ENCODE measurements around the gene DPP6. TPM values are rescaled to one million over a fixed set of nuclear protein-coding genes. Genes with fewer than 3 reads are reported as not detected.
"Not testable (repeated sequence)": the region's sequence is repeated elsewhere in the genome, so short reads cannot be mapped to it uniquely, and the experiment has no call there.

Gene DPP6
- polyA plus RNA-seq, 3 donors, result 0.06 to 0.68 TPM; not detected in 1

DNA sequence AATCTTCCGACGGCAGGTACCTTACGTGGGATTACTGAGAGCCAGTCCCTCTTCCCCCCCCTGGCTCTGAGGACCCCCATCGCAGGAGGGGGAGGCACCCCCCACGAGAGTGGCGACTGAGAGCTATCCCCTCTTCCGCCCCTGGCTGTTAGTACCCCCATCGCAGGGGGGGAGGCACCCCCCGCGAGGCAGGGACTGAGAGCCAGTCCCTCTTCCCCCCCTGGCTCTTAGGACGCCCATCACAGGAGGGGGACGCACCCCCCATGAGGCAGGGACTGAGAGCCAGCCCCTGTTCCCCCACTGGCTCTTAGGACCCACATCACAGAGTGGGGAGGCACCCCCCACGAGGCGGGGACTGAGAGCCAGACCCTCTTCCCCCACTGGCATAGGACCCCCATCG, 8.4 kb downstream of the DPP6 start:
- H3K27ac ChIP-seq (ENCODE audit: low read depth, low read length), result not testable (repeated sequence)
- WGBS, 3 donors, result 85 to 90% (median 88%) methylated on average over 9 to 15 of the region's 15 CpGs

DNA sequence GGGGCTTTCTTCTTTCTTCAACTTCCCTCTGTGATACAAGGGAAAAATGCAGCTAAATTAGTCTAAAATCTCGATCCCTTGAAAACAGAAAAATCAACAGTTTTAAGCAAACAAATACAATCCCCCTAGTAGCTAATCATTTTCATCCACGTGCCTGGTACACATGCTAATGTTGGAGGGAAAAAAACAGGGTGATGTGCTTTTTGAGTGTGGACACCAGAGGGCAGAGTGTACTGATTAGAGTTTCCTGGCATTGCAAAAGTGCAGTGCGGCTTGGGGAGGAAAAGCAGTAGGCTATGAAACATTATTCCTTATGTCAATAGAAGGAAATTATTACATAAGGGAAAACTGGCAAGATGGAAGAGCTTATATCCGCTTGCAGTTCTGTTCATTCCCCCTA, 19.6 kb downstream of the DPP6 start:
- not testable (repeated sequence) for H3K27ac ChIP-seq (ENCODE audit: low read depth, low read length)
- WGBS, 3 donors, result 11 to 17% (median 15%) methylated on average over 4 of the region's 4 CpGs

DNA sequence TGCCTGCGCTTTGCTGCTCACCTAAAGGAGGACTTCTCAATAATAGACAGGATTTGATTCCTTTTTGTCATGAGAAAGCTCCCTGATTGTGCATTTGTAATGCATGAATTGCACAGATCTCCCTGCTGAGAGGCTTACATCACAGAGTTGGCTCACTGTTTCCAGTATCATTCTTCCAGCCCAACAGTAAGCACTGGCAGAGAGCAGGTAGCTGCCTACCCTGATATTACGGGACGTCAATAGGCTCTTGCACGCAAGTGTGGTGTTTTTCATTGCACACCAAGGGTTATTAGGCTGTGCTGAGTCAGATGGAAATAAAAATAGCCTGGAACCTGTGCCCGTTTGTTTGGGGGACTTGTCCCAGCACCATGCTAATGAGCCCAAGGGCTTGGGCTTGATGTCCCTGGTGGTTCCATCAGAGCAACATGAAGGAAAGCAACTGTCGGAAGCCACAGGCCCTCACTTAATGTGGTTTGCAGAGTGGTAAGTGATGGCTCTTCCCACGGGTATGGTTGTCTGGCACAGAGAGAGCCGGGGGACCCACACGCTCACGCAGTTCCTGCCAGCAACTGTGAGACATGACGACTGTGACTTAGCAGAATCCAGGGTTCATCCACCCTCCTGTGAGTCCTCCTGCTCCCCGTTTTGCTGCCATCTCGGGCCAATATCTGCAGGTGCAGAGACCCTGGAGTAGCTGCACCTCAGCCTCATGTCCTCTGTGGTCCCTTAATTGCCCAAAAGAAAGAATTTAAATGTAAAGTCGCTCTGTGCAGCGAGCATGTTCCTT, 20.4 kb downstream of the DPP6 start:
- 73 to 77% (median 76%) methylated on average over 15 of the region's 15 CpGs for WGBS, 3 donors
- not testable (repeated sequence) for H3K27ac ChIP-seq (ENCODE audit: low read depth, low read length)

DNA sequence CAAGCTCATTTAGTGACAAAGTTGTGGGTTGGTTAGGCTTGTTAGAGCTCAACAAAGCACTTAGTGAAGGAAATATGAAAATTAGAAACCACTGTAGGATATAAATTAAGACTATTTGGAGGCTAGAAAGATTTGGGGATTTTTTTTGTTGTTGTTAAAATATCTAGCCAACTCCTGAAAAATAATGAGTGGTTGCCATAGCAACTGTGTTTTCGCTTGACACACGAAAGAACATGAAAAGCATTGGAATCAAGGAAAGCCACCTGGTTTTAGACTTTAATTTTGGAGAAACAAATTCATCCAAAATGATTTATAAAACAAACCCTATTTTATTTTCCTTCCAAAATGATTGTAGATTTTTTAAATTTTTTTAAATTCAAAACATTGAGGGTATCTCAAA, 26.3 kb downstream of the DPP6 start:
- 70 to 74% (median 72%) methylated on average over 2 of the region's 2 CpGs for WGBS, 3 donors
- H3K27ac ChIP-seq (ENCODE audit: low read depth, low read length), result not testable (repeated sequence)

DNA sequence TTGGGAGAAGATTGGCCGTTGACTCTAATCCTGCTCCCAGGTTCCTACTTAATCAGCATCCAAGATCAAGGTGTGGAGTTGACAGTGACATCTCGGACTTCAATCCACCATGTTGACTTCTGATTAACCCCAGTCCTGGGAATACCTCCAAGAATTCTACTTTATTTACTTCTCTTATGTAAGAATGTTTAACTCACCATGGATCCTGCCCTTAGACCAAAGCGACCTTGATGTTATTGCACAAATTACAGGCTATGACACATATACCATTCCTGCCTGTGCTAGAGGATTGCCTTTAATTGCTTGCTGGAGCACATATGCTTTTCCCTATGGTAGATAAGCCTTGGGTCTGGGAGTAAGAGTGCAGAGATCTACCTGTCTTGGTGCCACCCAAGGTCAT, 28.1 kb downstream of the DPP6 start:
- not testable (repeated sequence) for H3K27ac ChIP-seq (ENCODE audit: low read depth, low read length)
- 76 to 88% (median 86%) methylated on average over 2 to 3 of the region's 3 CpGs for whole genome bisulfite sequencing, 3 donors

DNA sequence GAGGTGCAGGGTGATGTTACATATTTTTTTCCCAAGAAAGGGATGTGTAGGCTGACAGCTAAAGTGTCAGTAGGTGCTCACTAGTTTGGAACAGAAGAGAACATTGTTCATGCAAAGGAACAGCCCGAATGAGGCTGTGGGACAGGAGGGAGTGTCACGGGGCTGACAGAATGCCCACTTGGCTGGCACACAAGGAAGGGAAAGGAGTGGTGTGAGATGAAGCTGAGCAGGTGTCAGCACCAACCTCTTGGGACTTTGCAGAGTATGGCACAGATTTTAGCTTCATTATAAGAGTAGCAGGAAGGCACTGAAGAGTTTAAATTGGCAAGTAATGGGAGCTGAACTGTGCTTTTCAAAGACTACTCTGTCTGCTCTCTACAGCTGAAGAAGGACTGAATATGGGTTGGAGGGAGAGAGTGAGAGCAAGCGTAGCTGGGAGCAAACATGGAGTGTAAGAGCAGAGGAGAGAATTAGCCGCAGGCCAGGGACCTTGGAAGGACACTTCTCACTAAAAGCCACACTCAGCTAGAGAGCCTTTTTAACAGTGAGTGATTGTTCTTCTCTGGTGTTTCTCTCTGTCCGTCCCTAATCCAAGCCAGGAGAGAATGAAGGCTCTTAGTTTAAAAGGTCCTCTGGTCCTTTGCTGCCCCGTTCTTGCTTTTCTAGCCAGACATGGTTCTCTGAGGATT, 35.0 kb downstream of the DPP6 start:
- not testable (repeated sequence) for H3K27ac ChIP-seq (ENCODE audit: low read depth, low read length)
- WGBS, 3 donors, result 42 to 64% (median 48%) methylated on average over 4 to 5 of the region's 6 CpGs

DNA sequence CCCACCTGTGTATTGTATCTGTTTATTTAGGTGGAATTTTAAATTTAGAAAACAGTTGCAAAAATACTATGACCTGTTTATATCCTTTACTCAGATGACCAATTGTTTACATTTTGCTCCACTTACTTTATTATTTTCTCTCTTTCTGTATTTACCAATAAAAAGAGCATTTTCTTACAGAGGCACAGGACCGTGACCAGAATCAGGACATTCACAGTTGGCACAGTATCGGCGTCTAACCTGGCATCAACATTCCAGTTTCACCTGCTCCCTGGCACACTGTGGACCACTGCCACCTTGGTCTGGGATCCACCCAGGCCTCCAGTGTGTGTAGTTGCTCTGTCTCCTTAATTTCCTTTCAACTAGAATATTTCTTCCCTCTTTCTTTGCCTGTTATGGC, 39.9 kb downstream of the DPP6 start:
- not testable (repeated sequence) for H3K27ac ChIP-seq (ENCODE audit: low read depth, low read length)
- WGBS, 3 donors, result 93 to 96% (median 93%) methylated on average over 3 of the region's 3 CpGs

DNA sequence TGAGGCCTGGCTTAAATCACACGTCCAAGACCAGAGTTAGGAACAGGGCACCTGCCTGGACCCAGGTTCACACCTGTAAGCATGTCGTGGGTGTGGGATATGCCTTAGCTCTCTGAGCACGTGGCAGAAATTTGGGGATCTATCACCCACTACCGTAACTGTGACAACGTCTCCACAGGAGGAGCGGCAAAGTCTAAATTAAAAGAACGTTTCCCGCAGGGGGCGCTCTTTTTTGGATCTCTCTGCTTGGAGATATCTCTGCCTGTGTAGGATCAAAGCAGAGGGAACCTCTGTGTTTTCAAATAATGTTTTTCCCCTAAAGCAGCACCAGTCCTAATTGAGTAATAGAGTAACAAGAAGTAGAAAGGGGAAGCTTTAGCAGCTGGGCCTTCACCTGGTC, 43.0 kb downstream of the DPP6 start:
- WGBS, 3 donors, result 29 to 52% (median 42%) methylated on average over 3 to 9 of the region's 9 CpGs
- not testable (repeated sequence) for H3K27ac ChIP-seq (ENCODE audit: low read depth, low read length)

DNA sequence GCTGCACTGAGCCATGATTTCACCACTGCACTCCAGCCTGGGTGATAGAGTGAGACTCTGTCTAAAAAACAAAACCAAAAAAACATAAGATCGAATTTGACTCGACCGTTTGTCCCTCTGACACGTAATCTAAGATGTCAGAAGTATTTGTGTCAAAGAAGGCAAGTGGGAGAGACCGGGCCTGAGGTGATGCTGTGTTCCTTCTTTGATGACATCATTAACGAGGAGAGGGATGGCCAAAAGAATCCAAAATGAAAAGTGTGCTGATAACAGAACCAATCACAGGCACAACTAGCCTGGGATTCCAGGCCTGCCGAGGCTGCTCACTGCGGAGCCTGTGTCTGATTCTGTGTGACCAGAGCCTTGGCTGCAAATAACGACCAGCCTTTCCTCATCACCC, 52.9 kb downstream of the DPP6 start:
- 79 to 83% (median 81%) methylated on average over 9 of the region's 9 CpGs for WGBS, 3 donors
- H3K27ac ChIP-seq (ENCODE audit: low read depth, low read length), result not testable (repeated sequence)

DNA sequence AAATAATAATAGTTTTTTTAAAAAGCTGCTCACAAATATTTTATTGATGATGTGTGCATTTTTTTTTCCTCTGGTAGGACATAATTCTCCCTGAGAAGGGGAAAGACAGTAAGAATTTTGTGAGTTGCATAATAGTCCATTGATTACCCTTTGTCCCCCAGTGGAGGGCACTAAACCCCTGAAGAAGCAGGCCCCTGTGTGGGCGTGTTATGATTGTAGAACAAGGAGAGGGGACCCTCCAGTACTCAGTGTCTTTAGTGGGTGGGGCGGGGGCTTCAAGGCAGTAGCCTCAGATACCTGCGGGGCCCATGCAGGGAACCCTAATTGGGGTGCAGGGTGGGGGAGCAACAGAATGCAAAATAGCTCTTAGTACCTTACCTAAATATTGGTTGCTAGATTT, 57.4 kb downstream of the DPP6 start:
- WGBS, 3 donors, result no CpG with 5 or more reads among the region's 3 CpGs

DNA sequence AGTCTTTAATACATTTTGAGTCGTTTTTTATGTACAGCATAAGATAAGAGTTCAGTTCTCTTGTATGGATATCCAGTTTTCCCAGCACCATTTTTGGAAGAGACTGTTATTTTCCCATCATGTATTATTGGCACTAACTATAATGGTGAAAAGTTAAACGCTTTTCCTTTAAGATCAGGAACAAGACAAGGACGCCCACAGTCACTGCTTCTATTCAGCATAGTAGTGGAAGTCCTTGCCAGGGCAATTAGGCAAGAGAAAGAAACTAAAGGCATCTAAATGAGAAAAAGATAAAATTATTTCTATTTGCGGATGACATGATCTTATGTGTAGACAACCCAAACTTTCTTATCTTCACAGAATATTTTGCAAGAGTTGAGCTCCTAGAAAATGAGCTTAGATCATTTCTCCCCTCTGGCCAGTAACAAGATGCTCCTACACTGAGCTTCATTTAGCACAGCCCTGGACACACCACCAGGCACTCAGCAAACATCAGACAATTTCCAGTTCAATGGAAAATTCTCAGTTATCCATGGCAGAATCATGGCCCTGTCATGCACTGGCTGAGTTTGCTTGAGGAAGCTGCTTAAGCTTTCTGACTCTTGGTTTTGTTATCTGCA, 61.6 kb downstream of the DPP6 start:
- H3K27ac ChIP-seq (ENCODE audit: low read depth, low read length), result not testable (repeated sequence)
- WGBS, 3 donors, result 59 to 66% (median 62%) methylated on average over 4 of the region's 4 CpGs

More for the DNA sequence above, 57.4 kb downstream of the DPP6 start:
- not testable (repeated sequence) for H3K27ac ChIP-seq (ENCODE audit: low read depth, low read length)

DNA sequence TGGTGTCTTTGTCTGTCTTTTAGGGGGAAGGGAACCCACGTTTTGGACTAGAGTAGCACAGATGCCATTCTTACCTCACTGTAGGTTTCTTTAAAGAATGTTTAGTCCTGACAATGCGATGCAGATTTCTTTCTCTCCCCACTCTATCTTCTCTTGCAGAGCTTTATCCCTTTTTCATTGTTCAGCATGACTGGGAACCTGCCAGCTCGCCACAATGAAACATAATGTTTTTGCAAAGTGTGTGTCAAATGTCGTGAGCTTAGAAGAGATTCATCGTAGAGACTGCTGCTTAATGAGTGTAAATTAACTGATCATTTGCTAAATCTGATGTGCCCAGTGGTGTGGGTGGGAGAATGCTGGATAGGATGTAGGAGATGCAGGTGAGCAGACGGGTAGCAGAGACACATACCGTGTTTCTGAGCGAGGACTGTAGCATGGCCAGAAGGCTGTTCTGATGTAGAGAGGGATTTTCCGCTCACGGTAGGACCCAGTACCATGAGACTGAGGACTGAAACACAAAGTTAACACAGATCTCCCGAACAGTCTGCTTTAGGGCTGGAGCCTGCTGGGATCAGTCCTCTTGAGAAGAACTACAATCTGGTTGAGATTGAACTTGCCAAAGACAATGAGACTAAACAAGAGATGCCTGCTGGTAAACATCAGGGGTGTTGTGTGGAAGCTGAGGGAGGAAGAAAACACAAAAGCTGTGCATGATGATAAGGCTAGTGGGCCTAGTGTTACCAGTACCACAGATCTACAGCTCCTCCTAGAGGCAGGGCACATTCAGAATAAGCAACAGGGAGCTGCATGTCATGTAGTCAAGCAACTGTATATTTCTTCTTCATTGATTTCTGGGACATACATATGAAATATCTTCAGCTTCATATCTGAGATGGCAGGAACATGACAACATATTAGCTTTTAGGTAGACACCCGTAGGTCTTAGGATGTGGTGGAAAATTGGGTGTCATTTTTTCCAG, 65.5 kb downstream of the DPP6 start:
- WGBS, 3 donors, result 56 to 76% (median 75%) methylated on average over 12 of the region's 12 CpGs
- not testable (repeated sequence) for H3K27ac ChIP-seq (ENCODE audit: low read depth, low read length)

DNA sequence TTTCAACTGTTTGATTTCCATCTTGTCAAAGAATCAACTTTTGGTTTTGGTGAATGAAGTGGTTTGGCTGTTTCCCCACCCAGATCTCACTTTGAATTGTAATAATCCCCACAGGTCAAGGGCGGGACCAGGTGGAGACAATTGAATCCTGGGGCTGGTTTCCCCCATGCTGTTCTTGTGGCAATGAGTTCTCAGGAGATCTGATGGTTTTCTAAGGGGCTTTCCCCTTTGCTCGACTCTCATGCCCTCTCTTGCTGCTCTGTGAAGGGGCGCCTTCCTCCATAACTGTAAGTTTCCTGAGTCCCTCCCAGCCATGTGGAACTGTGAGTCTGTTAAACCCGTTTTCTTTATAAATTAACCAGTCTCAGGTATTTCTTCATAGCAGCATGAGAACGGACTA, 68.6 kb downstream of the DPP6 start:
- WGBS, 3 donors, result 69 to 77% (median 70%) methylated on average over 5 of the region's 5 CpGs
- not testable (repeated sequence) for H3K27ac ChIP-seq (ENCODE audit: low read depth, low read length)

DNA sequence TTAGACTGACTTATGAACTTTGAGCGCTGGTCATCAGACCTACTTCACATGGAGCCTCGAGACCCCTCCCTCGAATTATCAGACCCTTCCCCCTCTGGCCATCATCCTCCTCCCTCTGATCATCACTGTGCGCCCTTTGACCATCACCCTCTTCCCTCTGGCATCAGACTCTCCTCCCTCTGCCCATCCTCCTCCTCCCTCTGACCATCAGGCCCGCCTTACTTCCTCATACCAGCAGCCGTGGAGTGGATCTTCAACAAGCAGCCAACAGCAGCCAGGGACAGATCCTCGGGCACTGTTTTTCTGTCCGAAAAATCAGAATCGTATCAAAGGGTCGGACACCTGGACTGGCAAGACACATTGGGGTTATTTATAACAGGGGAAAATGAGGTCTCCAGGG, 70.5 kb downstream of the DPP6 start:
- 51 to 84% (median 79%) methylated on average over 6 to 7 of the region's 10 CpGs for WGBS, 3 donors
- H3K27ac ChIP-seq (ENCODE audit: low read depth, low read length), result not testable (repeated sequence)

DNA sequence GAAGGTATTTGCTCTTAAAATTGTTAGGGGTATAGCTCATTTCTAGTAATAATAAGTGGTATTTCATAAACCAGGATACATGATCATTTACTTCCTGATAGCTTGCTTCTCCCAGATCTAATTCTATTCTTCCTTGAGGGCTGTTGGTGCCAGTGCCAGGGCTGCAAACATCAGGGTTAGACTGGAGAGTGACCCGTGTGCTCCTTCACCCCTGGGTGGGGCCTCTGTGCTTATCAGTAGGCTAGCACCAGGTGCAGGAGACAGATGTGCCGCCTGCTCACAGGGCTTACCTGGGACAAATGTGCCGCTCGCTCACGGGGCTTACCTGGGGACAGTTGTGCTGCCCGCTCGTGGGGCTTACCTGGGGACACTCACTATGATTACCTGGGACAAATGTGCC, 71.2 kb downstream of the DPP6 start:
- 27 to 87% (median 76%) methylated on average over 7 of the region's 7 CpGs for WGBS, 3 donors
- H3K27ac ChIP-seq (ENCODE audit: low read depth, low read length), result not testable (repeated sequence)

DNA sequence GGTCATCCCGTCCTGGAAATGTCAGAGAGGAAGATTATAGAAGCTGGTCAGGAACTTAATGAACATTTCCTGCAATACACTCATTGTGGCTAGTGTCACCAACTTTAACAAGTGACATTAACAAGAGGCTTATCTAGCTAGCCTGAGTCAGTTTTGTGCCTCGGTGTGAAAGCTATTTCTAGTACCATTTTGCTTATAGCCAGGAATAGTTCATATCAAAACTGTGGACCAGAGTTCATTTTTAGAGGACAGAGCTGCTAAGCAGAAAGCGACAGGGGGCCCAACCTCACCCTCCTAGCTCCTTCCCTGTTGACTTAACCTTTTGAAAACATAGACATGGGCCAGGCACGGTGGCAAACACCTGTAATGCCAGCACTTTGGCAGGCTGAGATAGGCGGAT, 76.9 kb downstream of the DPP6 start:
- H3K27ac ChIP-seq (ENCODE audit: low read depth, low read length), result not testable (repeated sequence)
- WGBS, 3 donors, result 63 to 71% (median 67%) methylated on average over 5 of the region's 5 CpGs

DNA sequence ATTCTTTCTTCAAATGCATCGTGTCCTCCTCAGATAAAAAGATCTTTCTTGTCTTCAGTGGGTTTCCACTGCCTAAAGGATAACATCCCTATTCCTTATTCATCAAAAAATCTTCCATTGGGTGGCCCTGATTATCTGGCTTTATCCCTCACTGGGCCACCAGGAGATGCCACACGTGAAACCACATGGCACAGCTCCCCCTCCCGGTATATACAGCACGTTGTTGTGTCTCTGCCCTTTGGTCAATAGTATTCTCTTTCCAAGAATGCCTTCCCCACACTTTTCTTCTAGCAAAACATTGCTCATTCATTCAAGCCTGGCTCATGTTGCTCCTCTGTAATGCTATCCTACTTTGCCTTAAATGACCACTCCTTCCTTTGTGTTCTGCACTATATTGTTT, 80.4 kb downstream of the DPP6 start:
- 80 to 98% (median 87%) methylated on average over 3 to 4 of the region's 4 CpGs for WGBS, 3 donors

DNA sequence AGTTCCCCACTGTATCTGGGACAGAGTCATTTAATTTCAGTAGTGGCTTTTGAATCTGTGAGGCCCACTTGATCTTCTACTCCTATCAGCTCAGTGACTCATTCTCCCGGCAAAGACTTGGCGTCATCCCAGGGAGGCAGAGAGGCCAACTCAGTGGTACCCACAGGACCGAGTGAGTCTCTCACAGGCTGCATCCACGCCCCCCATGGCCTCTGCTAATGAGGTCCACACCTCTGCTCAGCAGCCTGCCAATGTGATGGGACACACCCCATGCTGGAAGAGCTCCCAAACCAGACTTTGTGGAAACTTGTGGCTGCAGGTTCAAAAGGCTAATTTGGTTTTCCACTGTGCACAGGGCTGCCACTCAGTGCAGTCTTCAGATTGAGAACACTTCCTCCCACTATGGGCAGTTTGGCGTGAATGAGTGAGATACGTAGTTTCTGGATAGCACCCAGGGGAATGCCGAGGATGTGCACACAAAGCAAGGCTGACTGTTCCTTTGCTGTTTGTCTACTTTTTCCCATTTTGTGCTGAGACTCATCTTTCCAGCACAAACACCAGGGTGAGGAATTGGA, 81.6 kb downstream of the DPP6 start:
- WGBS, 3 donors, result 51 to 70% (median 65%) methylated on average over 3 to 4 of the region's 7 CpGs
- not testable (repeated sequence) for H3K27ac ChIP-seq (ENCODE audit: low read depth, low read length)

More for the DNA sequence above, 80.4 kb downstream of the DPP6 start:
- not testable (repeated sequence) for H3K27ac ChIP-seq (ENCODE audit: low read depth, low read length)
